Left lung (tissue), 10 donors: ENCODE measurements around the gene WFDC1. TPM values are rescaled to one million over a fixed set of nuclear protein-coding genes. Genes with fewer than 3 reads are reported as not detected.
"Not testable (repeated sequence)": the region's sequence is repeated elsewhere in the genome, so short reads cannot be mapped to it uniquely, and the experiment has no call there.

ENCODE experiments used
- ATAC-seq: fragments of 200-7000 bp; cut with Tn5 transposase; one replicate; pipeline ENCODE4 v1.9.1; 2020; ENCODE audit warnings: moderate library complexity
- DNase-seq, 4 donors: peaks; one replicate each; pipeline ENCODE4 v3.0.0-alpha.2; 2013 to 2020
- H3K27ac ChIP-seq, 2 donors: fragments of 200-600 bp; sonication (generic) in 1 of 2; one replicate each; pipeline versions ENCODE4 v1.5.0 to v1.8.0; 2020 to 2021
- H3K27me3 ChIP-seq, 2 donors: fragments of 200-600 bp; sonication (generic) in 1 of 2; one replicate each; pipeline versions ENCODE4 v1.5.0 to v1.8.0; 2020 to 2021
- H3K36me3 ChIP-seq, 2 donors: fragments of 200-600 bp; sonication (generic) in 1 of 2; one replicate each; pipeline versions ENCODE4 v1.5.0 to v1.8.0; 2020 to 2021
- H3K4me1 ChIP-seq, 2 donors: fragments of 200-600 bp; one replicate each; pipeline ENCODE4 v1.8.0; 2021
- H3K4me3 ChIP-seq, 2 donors: fragments of 200-600 bp; sonication (generic) in 1 of 2; one replicate each; pipeline versions ENCODE4 v1.5.0 to v1.8.0; 2020 to 2021; ENCODE audit warnings: mild to moderate bottlenecking in 1 of 2
- H3K9me3 ChIP-seq, 2 donors: fragments of 200-600 bp; sonication (generic) in 1 of 2; one replicate each; pipeline versions ENCODE4 v1.5.0 to v1.8.0; 2020 to 2021
- intact Hi-C, 2 donors: fragments of 100-400 bp; cut with DNase I; formaldehyde crosslinking; loops; one replicate each; pipeline versions ENCODE4 v1.11.2 to v1.14.2; 2022
- polyA plus RNA-seq, 6 donors: library from polyadenylated mRNA; unstranded; fragments of 120-200 nt; gene quantifications; one replicate each; pipeline ENCODE4 v1.2.1, GENCODE V29; 2013; ENCODE audit not compliant: insufficient read length in 6 of 6
- total RNA-seq, 2 donors: library from RNA; stranded (reverse); fragmentation: NEBNext Ultra II Directional; extraction: Animal tissue kit (Norgen Biotek cat#: 25700); gene quantifications; one replicate each; pipeline ENCODE4 v1.2.1, GENCODE V29; 2021
- TF ChIP-seq, protein P1 (sequence below), 2 donors: fragments of 200-600 bp; sonication (generic) in 1 of 2; IDR thresholded peaks; one replicate each; pipeline versions ENCODE4 v1.5.0 to v1.8.0; 2021; ENCODE audit warnings: antibody characterized with exemption in 2 of 2
- donor health status: DM: no; HTN: yes; CAD: no.
- donor health status: DM: no; HTN: no; CAD: no.

The WFDC1 gene
- total and polyA plus RNA-seq, 8 donors = 4.5 to 21.6 (median 6.9) TPM

DNA sequence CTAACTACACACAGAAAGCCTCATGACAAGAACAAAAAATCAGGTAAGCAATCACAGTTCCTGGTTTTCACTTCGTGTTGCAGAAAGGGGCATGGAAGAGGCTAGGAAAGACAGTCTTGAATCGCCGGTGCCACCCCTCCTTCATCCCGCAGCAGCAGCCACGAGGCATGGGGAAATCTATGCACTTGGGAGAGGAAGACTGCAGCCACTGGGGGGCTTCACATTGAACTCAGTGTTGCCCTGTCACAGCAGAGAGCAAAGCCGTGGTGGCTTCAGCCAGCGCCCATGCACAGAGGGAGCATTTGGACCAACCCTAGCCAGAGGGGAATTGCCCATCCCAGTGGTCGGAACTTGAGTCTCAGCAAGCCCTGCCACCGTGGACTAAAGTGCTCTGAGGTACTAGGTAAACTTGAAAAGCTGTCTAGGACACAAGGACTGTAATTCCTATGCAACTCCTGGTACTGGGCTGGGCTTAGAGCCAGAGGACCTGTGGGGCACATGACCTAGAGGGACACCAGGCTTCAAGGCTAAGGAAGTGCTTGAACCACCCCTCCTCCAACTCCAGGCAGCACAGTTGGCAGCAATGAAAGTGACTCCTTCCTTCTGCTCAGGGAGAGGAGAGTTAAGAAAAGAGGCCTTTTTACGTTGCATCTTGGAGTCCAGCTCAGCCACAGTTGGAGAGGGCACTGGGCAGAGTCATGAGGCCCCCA is 38.5 kb downstream of the WFDC1 start:
- TF ChIP-seq, protein P1, sequence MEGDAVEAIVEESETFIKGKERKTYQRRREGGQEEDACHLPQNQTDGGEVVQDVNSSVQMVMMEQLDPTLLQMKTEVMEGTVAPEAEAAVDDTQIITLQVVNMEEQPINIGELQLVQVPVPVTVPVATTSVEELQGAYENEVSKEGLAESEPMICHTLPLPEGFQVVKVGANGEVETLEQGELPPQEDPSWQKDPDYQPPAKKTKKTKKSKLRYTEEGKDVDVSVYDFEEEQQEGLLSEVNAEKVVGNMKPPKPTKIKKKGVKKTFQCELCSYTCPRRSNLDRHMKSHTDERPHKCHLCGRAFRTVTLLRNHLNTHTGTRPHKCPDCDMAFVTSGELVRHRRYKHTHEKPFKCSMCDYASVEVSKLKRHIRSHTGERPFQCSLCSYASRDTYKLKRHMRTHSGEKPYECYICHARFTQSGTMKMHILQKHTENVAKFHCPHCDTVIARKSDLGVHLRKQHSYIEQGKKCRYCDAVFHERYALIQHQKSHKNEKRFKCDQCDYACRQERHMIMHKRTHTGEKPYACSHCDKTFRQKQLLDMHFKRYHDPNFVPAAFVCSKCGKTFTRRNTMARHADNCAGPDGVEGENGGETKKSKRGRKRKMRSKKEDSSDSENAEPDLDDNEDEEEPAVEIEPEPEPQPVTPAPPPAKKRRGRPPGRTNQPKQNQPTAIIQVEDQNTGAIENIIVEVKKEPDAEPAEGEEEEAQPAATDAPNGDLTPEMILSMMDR (IDR thresholded peaks at IDR 0.05) = no peak
- no peak overlapping the region for H3K4me3 ChIP-seq
- peaks cover 0 to 18% of the 10 kb centered on the region in 2 donors for H3K9me3 ChIP-seq
- H3K36me3 ChIP-seq = no peaks in the 10 kb centered on the region
- intact Hi-C loops = no loop called here
- peak in 2 of 4 donors; percentile 64 to 81 for DNase-seq
- ATAC-seq = peak; percentile 98
- no peaks in the 10 kb centered on the region for H3K4me1 ChIP-seq
- no peaks in the 10 kb centered on the region for H3K27me3 ChIP-seq
- no peak overlapping the region for H3K27ac ChIP-seq

- intact Hi-C loops = no loop called here
- ATAC-seq = no peak
- no peaks in the 10 kb centered on the region for H3K27me3 ChIP-seq
- H3K4me3 ChIP-seq = no peak overlapping the region
- no peaks in the 10 kb centered on the region for H3K4me1 ChIP-seq
- H3K36me3 ChIP-seq = no peaks in the 10 kb centered on the region
- peak overlapping the region in 1 of 2 donors; percentile 5 for H3K27ac ChIP-seq
- TF ChIP-seq, protein P1 (IDR thresholded peaks at IDR 0.05) = no peak
- no peak for DNase-seq
- H3K9me3 ChIP-seq = peaks cover 0 to 18% of the 10 kb centered on the region in 2 donors
These were observed 39.4 kb downstream of the WFDC1 start for GRCh38 chr16:84334058-84334457.

- no peak overlapping the region for H3K4me3 ChIP-seq
- TF ChIP-seq, protein P1 (IDR thresholded peaks at IDR 0.05) = no peak
- DNase-seq (no peak), ATAC-seq (no peak)
- H3K27ac ChIP-seq = no peak overlapping the region
- H3K36me3 ChIP-seq = no peaks in the 10 kb centered on the region
- no peaks in the 10 kb centered on the region for H3K27me3 ChIP-seq
- intact Hi-C loops = no loop called here
- H3K4me1 ChIP-seq = no peaks in the 10 kb centered on the region
- H3K9me3 ChIP-seq = peaks cover 0 to 18% of the 10 kb centered on the region in 2 donors
These were observed 39.8 kb downstream of the WFDC1 start for GRCh38 chr16:84334482-84334881.

- intact Hi-C loops, ATAC-seq: not testable (repeated sequence)
These were observed 42.6 kb downstream of the WFDC1 start for GRCh38 chr16:84337236-84337635.

GRCh38 chr16:84339311-84339710 is 44.6 kb downstream of the WFDC1 start:
- H3K9me3 ChIP-seq = peaks cover 0 to 18% of the 10 kb centered on the region in 2 donors
- TF ChIP-seq, protein P1 (IDR thresholded peaks at IDR 0.05) = no peak
- no peak overlapping the region for H3K27ac ChIP-seq
- DNase-seq (no peak), ATAC-seq (no peak)
- H3K4me3 ChIP-seq = no peak overlapping the region
- H3K36me3 ChIP-seq = no peaks in the 10 kb centered on the region
- no peaks in the 10 kb centered on the region for H3K27me3 ChIP-seq
- intact Hi-C loops = no loop called here
- peaks cover 0 to 9% of the 10 kb centered on the region in 2 donors for H3K4me1 ChIP-seq

More at GRCh38 chr16:84337236-84337635, 42.6 kb downstream of the WFDC1 start:
- H3K9me3 ChIP-seq = peaks cover 0 to 18% of the 10 kb centered on the region in 2 donors
- DNase-seq, H3K4me1 ChIP-seq, H3K4me3 ChIP-seq, H3K27me3 ChIP-seq, H3K36me3 ChIP-seq, H3K27ac ChIP-seq: not testable (repeated sequence)
